ENCODE results near the gene EIF3B.
"Not testable (repeated sequence)": the region's sequence is repeated elsewhere in the genome, so short reads cannot be mapped to it uniquely, and the experiment has no call there.

The EIF3B gene

DNA sequence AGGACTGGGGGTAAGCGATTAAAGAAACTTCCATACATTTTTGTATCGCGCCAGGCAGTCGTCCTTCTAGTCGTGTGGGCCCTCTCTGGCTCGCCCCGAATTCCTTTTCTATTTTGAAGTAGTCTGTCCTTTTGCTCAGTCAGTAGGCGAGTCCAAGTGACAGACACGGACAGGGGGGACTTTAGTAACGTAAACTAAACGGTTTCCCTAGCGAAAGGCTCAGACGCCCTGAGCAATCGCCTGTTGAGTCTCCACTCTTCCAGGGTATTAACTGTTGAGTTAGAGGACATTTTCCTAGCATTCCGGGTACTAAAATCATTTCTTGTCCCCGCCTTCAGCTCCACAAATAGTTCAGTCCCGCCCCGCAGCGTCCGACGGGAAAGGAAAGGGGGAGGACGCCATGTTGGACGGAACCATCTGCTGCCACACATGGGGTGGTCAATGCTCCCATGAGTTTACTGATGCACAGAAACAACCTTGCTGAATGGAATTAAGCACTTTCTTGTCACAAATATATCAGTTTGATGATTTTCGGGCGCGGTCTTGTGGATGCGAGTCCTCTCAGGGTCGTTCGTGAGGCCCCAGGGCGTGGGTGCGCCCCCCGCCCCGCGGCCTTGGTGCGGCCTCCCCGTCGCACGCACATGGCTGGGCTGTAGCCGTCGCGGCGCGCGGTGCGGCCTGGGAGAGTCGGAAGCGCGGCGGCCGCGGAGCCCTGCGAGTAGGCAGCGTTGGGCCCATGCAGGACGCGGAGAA, at the start of gene EIF3B:
EIF3B (plus strand) TSS at position 642 of the 753 bp plus-strand sequence; CDS start at position 737, 95 bp downstream.
- DNase-seq (ENCODE audit: extremely low spot score, insufficient read length, low read depth) (peak; percentile 88), FAIRE-seq (peak; percentile 90)

DNA sequence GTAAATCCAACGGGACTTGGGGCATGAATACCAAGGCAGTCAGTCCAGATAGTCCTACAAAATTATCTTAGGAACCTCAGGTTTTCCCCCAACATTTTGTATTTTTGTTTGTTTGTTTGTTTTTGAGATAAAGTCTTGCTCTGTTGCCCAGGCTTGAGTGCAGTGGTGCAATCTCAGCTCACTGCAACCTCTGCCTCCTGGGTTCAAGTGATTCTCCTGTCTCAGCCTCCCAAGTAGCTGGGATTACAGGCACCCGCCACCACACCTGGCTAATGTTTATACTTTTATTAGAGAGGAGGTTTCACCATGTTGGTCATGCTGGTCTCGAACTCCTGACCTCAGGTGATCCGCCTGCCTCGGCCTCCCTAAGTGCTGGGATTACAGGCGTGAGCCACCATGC, 49.4 kb upstream of the EIF3B start:
- not testable (repeated sequence) for FAIRE-seq; DNase-seq (ENCODE audit: extremely low spot score, insufficient read length, low read depth)

DNA sequence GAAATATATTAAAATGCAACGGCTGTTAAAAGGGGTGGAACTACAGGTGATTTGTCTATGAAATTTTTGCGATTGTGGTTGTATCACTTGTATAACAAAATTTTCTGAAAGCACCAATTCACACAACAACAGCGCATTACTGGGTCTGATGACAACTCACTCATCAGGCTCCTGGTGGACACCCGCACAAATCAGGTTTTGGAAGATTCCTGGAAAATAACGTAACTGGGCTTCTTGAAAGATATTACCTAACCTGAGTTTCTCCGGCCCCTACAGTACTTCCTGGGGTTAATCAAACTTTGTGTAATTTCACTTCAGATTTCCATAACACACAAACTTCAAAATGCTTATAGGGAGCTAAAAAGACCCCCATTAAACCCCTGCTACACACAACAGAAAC, 47.9 kb upstream of the EIF3B start:
- FAIRE-seq (no peak), DNase-seq (ENCODE audit: extremely low spot score, insufficient read length, low read depth) (no peak)

DNA sequence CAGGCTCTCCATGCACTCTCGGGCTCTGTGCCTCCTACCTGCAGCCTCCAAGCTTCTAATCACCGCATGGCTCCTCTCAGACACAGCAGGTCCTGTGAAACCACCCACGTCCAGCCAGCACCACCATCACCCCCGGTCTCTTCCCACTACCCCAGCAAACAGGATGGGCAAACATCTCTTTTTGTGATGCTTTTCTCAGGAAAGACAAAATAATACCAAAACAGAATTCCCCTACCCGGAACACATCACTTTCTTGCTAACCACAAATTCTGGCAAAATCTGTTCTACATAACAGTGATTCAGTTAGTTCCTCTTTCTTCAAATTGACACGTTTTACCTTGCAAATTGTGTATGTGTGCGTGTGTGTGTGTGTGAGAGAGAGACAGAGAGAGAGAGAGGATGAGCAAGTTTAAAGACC, 46.9 kb upstream of the EIF3B start:
- peak; percentile 93 for FAIRE-seq
- no peak for DNase-seq (ENCODE audit: extremely low spot score, insufficient read length, low read depth)

DNA sequence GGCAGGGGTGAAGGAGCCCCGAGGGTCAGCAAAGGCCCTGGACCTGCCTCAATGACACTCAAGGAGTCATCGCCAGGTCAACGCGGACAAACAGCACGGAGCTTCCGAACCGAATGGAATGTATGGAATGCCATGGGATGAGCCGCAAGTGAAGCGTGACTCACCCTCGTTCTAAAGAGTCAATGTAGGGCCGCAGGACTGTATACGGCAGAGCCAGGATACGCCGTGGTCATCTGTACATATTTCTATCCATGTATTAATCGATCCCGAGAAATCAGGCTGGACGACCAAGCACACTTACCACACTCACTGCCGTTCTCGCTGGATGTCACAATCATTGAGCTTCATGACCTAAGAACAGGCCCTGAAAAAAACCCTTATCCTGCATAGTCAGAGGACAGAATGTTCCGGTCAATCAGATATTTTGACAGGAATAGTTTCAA, 44.7 kb upstream of the EIF3B start:
- DNase-seq (ENCODE audit: extremely low spot score, insufficient read length, low read depth) (no peak), FAIRE-seq (no peak)

DNA sequence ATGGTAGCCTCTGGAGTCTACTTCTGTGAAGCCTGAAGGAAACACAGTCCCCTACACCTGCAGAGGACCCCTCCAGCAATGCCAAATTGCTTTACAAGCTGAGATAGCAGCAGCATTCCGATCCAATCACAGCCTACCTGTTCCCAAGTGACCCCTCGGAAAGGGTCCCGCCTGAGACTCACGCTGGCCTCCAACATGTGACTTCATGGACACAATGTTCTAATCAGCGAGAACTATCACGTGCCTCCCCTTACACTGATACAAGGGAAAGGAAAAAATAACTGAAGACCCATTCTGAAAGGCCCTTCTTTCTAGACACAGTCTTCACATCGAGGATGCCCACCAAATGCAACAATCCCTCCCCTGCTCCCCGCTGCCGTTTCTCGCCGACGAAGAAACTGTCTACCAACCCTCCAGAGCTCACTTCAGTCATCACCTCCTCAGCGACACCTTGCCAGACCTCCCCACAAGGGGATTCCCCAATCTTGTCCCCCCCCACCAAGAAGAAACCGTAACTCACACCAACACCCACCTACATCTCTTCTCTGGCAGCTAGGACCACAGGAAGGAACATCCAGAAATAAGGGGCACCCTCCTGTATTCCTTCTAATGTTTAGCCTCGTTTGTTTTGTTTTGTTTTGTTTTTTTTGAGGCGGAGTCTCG, 42.2 kb upstream of the EIF3B start:
- DNase-seq (ENCODE audit: extremely low spot score, insufficient read length, low read depth): no peak
- peak; percentile 81 for FAIRE-seq

DNA sequence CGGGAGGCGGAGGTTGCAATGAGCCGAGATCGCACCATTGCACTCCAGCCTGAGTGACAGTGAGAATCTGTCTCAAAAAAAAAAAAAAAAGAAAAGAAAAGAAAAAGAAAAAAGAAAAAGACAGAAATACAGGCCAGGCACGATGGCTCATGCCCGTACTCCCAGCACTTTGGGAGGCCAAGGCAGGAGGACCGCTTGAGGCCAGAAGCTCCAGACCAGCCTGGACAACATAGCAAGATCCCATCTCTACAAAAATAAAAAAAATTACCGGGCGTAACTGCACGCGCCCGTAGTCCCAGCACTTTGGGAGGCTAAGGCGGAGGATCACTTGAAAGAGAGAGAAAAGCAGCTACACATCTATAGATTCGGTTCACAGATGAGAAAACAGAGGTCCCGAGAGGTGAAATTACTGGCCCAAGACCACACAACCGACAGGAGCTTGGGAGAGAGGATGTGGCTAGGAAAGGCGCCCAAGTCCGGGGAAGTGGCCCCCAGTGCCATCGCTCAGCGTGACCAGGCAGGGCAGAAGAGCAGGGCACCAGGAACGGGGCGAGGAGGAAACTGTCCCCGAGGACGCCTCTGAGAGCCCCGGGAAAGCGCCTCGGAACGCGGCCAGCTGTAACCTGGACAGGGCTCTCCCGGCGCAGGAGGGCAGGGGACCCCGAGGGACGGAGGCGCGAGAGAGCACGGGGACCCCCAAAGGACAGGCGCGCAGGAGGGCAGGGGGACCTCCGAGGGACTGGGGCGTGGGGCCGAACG, 41.0 kb upstream of the EIF3B start:
- DNase-seq (ENCODE audit: extremely low spot score, insufficient read length, low read depth) (no peak), FAIRE-seq (no peak)

DNA sequence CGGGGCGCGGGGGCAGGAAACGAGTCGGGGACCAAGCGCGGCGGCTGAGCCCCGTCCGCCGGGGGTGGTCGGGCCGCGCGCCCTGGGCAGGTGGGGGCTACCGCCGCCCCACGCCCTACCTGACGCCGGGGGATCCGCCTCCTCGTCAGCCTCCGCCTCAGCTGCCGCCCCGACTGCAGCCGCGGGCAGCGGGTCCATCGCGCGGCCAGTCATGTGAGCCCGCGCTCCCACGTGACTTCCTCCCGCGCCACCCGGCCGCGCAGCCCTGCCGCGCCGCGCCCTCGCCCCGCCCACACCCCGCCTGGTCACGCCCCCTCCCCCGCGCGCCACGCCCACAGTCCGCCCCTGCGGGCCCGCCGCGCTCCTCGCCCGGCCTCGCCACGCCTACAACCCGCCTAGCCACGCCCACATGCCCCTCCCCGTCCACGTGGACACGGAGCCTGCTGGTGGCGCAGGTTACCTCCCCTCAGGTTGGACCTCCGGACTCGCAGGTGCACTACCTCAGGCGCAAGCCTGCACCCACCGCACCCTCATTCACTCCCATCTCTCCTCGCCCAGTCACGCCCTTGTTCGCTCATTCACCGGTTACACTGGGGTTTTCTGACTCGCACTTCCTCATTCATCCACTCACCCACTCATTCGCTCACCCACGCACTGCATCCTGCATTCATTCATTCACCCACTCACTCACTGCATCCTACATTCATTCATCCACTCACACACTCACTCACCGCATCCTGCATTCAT, 40.2 kb upstream of the EIF3B start, which contains the start of gene SNX8:
SNX8 (minus strand) TSS at position 233 of the 747 bp plus-strand sequence; CDS start at position 213, 20 bp downstream.
- FAIRE-seq: peak; percentile 90
- DNase-seq (ENCODE audit: extremely low spot score, insufficient read length, low read depth): peak; percentile 85

DNA sequence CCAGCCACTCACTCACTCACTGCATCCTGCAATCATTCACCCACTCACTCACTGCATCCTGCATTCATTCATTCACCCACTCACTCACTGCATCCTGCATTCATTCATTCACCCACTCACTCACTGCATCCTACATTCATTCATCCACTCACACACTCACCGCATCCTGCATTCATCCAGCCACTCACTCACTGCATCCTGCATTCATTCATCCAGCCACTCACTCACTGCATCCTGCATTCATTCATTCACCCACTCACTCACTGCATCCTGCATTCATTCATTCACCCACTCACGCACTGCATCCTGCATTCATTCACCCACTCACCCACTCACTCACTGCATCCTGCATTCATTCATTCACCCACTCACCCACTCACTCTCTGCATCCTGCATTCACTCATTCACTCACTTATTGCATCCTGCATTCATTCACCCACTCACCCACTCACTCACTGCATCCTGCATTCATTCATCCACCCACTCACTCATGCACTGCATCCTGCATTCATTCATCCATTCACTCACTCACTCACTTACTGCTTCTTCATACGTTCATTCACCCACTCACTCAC, 39.6 kb upstream of the EIF3B start:
- FAIRE-seq; DNase-seq (ENCODE audit: extremely low spot score, insufficient read length, low read depth): not testable (repeated sequence)

DNA sequence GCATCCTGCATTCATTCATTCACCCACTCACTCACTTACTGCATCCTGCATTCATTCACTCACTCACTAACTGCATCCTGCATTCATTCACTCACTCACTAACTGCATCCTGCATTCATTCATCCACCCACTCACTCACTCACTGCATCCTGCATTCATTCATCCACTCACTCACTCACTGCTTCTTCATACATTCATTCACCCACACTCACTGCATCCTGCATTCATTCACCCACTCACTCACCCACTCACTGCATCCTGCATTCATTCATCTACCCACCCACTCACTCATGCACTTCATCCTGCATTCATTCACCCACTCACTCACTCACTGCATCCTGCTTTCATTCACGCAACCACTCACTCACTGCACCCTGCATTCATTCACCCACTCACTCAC, 38.8 kb upstream of the EIF3B start:
- FAIRE-seq (no peak), DNase-seq (ENCODE audit: extremely low spot score, insufficient read length, low read depth) (no peak)

DNA sequence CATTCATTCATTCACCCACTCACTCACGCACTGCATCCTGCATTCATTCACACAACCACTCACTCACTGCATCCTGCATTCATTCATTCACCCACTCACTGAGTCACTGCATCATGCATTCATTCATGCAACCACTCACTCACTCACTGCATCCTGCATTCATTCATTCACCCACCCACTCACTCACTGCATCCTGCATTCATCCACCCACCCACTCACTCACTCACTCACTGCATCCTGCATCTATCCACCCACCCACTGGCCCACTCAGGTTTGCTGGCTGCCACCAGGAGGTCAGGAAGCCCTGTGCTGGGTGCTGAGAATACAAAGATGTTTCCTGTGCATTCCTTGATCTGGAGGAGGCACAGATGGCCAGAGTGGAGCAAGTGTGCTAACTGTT, 38.0 kb upstream of the EIF3B start:
- FAIRE-seq (no peak), DNase-seq (ENCODE audit: extremely low spot score, insufficient read length, low read depth) (no peak)

DNA sequence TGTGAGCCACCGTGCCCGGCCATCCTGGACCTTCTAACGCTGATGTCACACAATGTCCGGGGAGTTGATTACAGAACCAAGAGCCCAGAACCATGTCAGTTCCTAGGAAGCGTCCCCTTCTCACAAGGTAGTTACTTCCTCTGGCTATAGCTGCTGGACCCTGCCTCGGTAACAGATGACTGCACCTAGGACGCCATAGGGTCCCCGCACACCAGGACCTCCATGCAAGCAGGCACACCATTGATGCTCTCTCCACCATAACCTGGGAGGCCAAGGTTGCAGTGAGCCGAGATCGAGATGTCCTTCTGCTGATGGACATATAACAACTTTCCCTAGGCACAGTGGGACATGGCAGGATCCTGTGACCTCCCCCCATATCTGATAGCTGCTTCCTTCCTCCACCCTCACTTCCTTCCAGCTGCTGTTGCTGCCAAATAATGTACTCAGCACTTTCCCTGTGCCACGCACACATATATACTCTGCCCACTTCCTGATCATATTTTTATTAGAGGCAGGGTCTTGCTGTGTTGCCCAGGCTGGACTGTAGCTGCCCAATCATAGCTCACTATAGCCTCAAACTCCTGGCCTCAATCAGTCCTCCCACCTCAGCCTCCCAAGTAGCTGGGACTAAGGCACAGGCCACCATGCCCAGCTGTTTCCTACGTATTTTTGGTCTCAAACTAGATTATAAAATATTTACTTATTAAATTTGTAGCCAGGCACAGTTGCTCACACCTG, 36.9 kb upstream of the EIF3B start:
- no peak for FAIRE-seq
- DNase-seq (ENCODE audit: extremely low spot score, insufficient read length, low read depth): no peak

DNA sequence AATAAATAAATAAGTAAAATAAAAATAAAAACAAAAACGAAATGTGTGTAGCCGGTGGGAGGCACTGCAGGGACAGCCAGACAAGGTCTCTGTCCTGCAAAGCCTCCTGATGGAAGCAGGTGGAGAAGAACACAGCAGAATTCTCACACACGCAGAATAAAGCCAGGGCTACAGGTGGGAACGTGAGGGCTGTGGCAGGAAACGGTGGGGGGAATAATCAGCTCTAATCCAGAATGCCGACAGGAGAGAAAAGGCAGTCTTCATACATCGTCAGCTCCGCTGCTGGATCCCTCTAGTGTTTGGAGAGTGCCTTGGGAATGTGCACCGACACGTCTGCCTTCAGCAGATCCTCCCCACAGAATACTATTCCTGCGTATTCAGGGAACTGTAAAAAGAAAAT, 33.6 kb upstream of the EIF3B start:
- no peak for FAIRE-seq
- no peak for DNase-seq (ENCODE audit: extremely low spot score, insufficient read length, low read depth)

DNA sequence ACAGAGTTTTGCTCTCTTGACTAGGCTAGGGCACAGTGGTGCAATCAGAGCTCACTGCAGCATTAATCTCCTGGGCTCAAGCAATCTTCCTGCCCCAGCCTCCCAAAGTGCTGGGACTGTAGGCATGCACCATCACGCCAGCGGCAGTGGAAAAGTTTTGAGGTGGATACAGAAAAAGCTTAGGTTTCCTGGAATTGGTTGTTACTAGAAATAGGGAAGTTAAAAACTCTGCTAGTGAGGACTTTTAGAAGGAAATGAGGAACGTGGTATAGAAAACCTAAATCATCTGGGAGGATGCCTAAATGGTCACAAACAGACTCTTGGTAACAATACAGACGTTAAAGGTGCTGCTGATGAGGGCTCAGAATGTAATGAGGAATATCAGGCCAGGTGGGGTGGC, 29.5 kb upstream of the EIF3B start:
- FAIRE-seq: no peak
- no peak for DNase-seq (ENCODE audit: extremely low spot score, insufficient read length, low read depth)

DNA sequence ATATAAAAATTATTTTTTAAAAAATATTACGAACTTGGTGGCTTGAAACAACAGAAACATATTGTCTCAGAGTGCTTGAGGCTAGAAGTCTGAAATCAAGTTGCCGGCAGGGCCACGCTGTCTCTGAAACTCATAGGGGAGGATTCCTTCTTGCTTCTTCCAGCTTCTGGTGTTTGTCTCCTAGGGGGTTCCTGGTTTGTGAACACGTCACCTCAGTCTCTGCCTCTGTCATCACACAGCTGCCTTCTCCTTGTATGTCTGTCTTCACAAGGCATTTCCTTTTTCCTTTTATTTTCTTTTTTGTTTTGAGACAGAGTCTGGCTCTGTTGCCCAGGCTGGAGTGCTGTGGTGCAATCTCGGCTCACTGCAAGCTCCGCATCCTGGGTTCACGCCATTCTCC, 27.7 kb upstream of the EIF3B start:
- FAIRE-seq: no peak

DNA sequence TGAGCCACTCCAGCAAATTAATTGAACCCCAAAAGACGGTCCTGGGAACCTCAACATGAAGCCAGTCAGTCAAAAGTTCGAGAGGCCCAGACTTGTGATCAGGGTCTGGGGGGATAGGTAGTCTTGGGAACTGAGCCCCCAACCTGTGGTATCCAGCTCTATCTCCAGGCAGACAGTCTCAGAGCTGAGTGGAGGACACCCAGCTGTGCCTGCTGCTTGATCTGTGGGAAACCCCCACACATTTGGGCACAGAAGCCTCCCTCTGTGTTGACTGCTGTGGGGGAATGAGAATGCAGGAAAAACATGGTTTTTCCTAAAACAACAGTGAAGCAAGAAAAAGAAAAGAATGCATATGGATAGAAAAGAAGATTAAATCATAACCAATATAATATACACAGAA, 24.1 kb upstream of the EIF3B start:
- DNase-seq (ENCODE audit: extremely low spot score, insufficient read length, low read depth) (no peak), FAIRE-seq (no peak)

More for the DNA sequence above, 27.7 kb upstream of the EIF3B start:
- DNase-seq (ENCODE audit: extremely low spot score, insufficient read length, low read depth): no peak

DNA sequence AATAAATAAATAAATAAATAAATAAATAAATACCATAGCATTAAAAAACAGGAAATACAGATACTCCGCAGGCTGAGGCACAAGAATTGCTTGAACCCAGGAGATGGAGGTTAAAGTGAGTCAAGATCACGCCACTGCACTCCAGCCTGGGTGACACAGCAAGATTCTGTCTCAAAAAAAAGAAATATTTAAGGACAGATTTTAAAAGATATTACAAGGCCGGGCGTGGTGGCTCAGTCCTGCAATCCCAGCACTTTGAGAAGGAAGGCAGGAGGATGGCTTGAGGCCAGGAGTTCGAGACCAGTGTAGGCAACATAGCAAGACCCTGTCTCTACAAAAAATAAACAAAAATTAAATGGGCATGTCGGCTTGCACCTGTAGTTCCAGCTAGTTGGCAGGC, 22.9 kb upstream of the EIF3B start:
- no peak for DNase-seq (ENCODE audit: extremely low spot score, insufficient read length, low read depth)
- no peak for FAIRE-seq

DNA sequence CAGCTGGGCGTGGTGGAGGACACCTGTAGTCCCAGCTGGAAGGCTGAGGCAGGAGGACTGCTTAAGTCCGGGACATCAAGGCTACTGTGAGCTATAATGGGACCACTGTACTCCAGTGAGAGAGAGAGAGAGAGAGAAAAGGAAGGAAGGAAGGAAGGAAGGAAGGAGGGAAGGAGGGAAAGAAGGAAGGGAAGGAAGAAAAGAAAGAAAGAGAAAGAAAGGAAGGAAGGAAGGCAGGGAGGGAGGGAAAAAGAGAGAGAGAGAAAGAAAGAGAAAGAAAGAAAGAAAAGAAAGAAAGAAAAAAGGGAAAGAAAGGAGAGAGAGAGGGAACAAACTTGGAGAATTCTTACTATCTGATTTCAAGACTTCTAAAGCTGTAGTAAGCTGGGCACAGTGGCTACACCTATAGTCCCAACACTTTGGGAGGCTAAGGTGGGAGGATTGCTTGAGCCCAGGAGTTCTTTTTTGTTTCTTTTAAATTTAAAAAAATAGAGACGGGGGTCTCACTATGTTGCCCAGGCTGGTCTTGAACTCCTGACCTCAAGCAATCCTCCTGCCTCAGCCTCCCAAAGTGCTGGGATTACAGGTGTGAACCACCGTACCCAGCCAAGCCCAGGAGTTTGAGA, 21.9 kb upstream of the EIF3B start:
- DNase-seq (ENCODE audit: extremely low spot score, insufficient read length, low read depth); FAIRE-seq: not testable (repeated sequence)

Data from GM18507 (cell line).